Transverse colon (tissue), 4 donors: ENCODE results near the gene MCRIP2. TPM values are rescaled to one million over a fixed set of nuclear protein-coding genes. Genes with fewer than 3 reads are reported as not detected.

Experiments used
- DNase-seq: peaks from one replicate; pipeline ENCODE4 v3.0.0-alpha.2; 2019
- H3K27ac ChIP-seq, 4 donors: fragments of 200-600 bp; sonication (generic); 2 replicates each; pipeline ENCODE4 v1.5.1; 2016 to 2018; ENCODE audit warnings: inconsistent platforms in 4 of 4
- H3K27me3 ChIP-seq: fragments of 200-600 bp; sonication (generic); 2 replicates; pipeline ENCODE4 v1.5.1; 2017; ENCODE audit warnings: inconsistent platforms
- H3K36me3 ChIP-seq, 4 donors: fragments of 200-600 bp; sonication (generic); 2 replicates each; pipeline ENCODE4 v1.5.1; 2017 to 2019; ENCODE audit warnings: inconsistent platforms in 4 of 4
- H3K4me1 ChIP-seq, 4 donors: fragments of 200-600 bp; sonication (generic); 2 replicates each; pipeline ENCODE4 v1.5.1; 2017 to 2020; ENCODE audit warnings: inconsistent platforms in 4 of 4
- H3K4me3 ChIP-seq, 4 donors: fragments of 200-600 bp; sonication (generic); 1 replicate in 1 of 4; 2 replicates in 3 of 4; pipeline versions ENCODE4 v1.5.1 to v1.6.1; 2017 to 2019; ENCODE audit warnings: inconsistent platforms in 4 of 4
- H3K9me3 ChIP-seq, 2 donors: fragments of 200-600 bp; sonication (generic); 2 replicates each; pipeline ENCODE4 v1.5.1; 2017 to 2019; ENCODE audit warnings: inconsistent platforms in 2 of 2
- EP300 ChIP-seq: sonication (generic); formaldehyde crosslinking; IDR thresholded peaks from one replicate; pipeline ENCODE4 v1.6.1; 2017; ENCODE audit warnings: antibody characterized with exemption, low read depth
- POLR2A ChIP-seq: fragments of 450-650 bp; IDR thresholded peaks from one replicate; pipeline ENCODE4 v1.6.1; 2016; ENCODE audit warnings: antibody characterized with exemption, mild to moderate bottlenecking, moderate library complexity
- POLR2AphosphoS5 ChIP-seq, 3 donors: sonication (generic); formaldehyde crosslinking; IDR thresholded peaks; one replicate each; pipeline ENCODE4 v1.6.1; 2016; ENCODE audit warnings: antibody characterized with exemption in 3 of 3
- WGBS, 2 donors: methylation state at CpG; one replicate each; pipeline ENCODE4 v1.1.5; 2018; ENCODE audit warnings: low coverage in 1 of 2; 5-methylcytosine and 5-hydroxymethylcytosine counted together
- in situ Hi-C, 4 donors: fragments of 200-750 bp; cut with MboI; loops; one replicate each; pipeline versions ENCODE4 v1.15.0 to v1.15.1; 2017; ENCODE audit warnings: low sequenced_read_pairs in 3 of 4, low pct_ligation_motif_present in 1 of 4, low pct_unique_long_range_greater_than_20kb in 1 of 4
- intact Hi-C: fragments of 100-400 bp; cut with DNase I; formaldehyde crosslinking; loops from one replicate; pipeline ENCODE4 v1.15.1; 2023; ENCODE audit warnings: low total_unique reads
- total RNA-seq, 4 donors: library from RNA; depleted of rRNA; stranded (reverse); fragments of >200 nt; gene quantifications; one replicate each; pipeline ENCODE4 v1.1.0, GENCODE V29; 2016
- TF ChIP-seq, protein P1 (sequence below), 5 experiments: fragments of 200-600 bp in 3 of 5; fragments of 450-650 bp in 2 of 5; sonication (generic) in 3 of 5; IDR thresholded peaks; 1 replicate in 2 of 5; 2 replicates in 3 of 5; pipeline ENCODE4 v1.5.1; 2016 to 2017; ENCODE audit warnings: antibody characterized with exemption in 5 of 5, inconsistent platforms in 3 of 5, mild to moderate bottlenecking in 2 of 5, moderate library complexity in 1 of 5

Gene MCRIP2
- total RNA-seq, 4 donors from 2014 or later, result 158 to 267 (median 211) TPM

GRCh38 chr16:684071-684794, 42.6 kb downstream of the MCRIP2 start, which contains the start of gene JMJD8:
Gene JMJD8 (minus strand): TSS chr16:684334. CDS start chr16:684319, 15 bp downstream.
- in situ Hi-C loops, result no loop called here
- intact Hi-C loops, result no loop called here
- peak within 1 kb of the TSS; percentile 55 to 90 (median 62) for H3K4me3 ChIP-seq
- peak within 1 kb of the TSS; percentile 78 to 94 (median 83) for H3K27ac ChIP-seq
- WGBS, 2 donors, result 0% methylated on average over 29 of the region's 91 CpGs; no CpG with 5 or more reads in 1 of the 2 donors
- TF ChIP-seq POLR2A (peak; percentile 51), POLR2AphosphoS5 (IDR thresholded peaks at IDR 0.05) (peak; percentile 65 to 88 (median 83)), EP300 (no peak)
- TF ChIP-seq, protein P1, sequence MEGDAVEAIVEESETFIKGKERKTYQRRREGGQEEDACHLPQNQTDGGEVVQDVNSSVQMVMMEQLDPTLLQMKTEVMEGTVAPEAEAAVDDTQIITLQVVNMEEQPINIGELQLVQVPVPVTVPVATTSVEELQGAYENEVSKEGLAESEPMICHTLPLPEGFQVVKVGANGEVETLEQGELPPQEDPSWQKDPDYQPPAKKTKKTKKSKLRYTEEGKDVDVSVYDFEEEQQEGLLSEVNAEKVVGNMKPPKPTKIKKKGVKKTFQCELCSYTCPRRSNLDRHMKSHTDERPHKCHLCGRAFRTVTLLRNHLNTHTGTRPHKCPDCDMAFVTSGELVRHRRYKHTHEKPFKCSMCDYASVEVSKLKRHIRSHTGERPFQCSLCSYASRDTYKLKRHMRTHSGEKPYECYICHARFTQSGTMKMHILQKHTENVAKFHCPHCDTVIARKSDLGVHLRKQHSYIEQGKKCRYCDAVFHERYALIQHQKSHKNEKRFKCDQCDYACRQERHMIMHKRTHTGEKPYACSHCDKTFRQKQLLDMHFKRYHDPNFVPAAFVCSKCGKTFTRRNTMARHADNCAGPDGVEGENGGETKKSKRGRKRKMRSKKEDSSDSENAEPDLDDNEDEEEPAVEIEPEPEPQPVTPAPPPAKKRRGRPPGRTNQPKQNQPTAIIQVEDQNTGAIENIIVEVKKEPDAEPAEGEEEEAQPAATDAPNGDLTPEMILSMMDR (IDR thresholded peaks at IDR 0.05), result no peak
- H3K36me3 ChIP-seq, result peaks cover 0 to 9% (median 0%) of the 10 kb centered on the region in 4 donors
- H3K4me1 ChIP-seq, result peaks cover 36 to 52% (median 48%) of the 10 kb centered on the region in 4 donors
- DNase-seq, result peak; percentile 98
- no peaks in the 10 kb centered on the region for H3K27me3 ChIP-seq
- H3K9me3 ChIP-seq, result no peaks in the 10 kb centered on the region

- H3K9me3 ChIP-seq, result no peaks in the 10 kb centered on the region
- intact Hi-C loops (no loop called here), in situ Hi-C loops (no loop called here)
- DNase-seq, result no peak
- peaks cover 0 to 9% (median 0%) of the 10 kb centered on the region in 4 donors for H3K36me3 ChIP-seq
- peak overlapping the region; percentile 55 to 90 (median 62) for H3K4me3 ChIP-seq
- 91% methylated on average over 52 of the region's 61 CpGs; no CpG with 5 or more reads in 1 of the 2 donors for WGBS, 2 donors
- peak overlapping the region; percentile 78 to 94 (median 83) for H3K27ac ChIP-seq
- H3K4me1 ChIP-seq, result peaks cover 42 to 57% (median 51%) of the 10 kb centered on the region in 4 donors
- H3K27me3 ChIP-seq, result no peaks in the 10 kb centered on the region
- TF ChIP-seq EP300, result no peak
- no peak for TF ChIP-seq POLR2AphosphoS5 (IDR thresholded peaks at IDR 0.05)
- no peak for TF ChIP-seq POLR2A
- TF ChIP-seq, protein P1 (IDR thresholded peaks at IDR 0.05), result no peak
These were observed 43.5 kb downstream of the MCRIP2 start for GRCh38 chr16:684961-685696.

DNA sequence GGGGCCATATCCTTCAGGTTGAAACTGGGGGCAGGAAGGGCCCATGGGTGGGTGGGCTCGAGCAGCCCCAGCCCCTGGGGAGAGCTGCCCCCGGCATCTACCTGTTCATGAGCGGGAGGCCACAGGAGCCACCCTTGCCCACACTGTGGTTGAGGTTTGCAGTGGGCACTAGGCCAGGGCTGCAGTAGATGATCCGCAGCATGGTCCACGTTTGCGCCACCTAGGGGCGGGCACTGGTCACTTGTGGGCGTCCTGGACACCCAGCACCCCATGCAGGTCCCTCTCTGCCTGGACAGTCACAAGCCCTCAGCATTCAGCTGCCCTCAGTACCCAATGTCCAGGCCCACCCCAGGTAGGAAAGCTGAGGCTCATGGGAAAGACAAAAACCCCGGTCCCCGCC, 44.3 kb downstream of the MCRIP2 start:
- 48% methylated on average over 10 of the region's 10 CpGs; no CpG with 5 or more reads in 1 of the 2 donors for WGBS, 2 donors
- TF ChIP-seq, protein P1 (IDR thresholded peaks at IDR 0.05), result peak; percentile 29 to 53 (median 42)
- TF ChIP-seq EP300 (no peak), POLR2A (no peak), POLR2AphosphoS5 (IDR thresholded peaks at IDR 0.05) (no peak)
- Histone ChIP-seq H3K4me3 (no peak overlapping the region), H3K27me3 (no peaks in the 10 kb centered on the region), H3K36me3 (peaks cover 0 to 9% (median 0%) of the 10 kb centered on the region in 4 donors), H3K4me1 (peaks cover 40 to 58% (median 53%) of the 10 kb centered on the region in 4 donors), H3K9me3 (no peaks in the 10 kb centered on the region), H3K27ac (no peak overlapping the region)
- DNase-seq, result peak; percentile 64
- in situ Hi-C loops (no loop called here), intact Hi-C loops (no loop called here)
